NCI-H446 (cell line): ENCODE data around the gene GALNT9.

Experiments used
- DNase-seq, 2 experiments: peaks; one replicate each; lab custom pipeline; 2025; lab: John Stamatoyannopoulos, UW

Gene GALNT9

GRCh38 chr12:132292328-132293319 is 36.8 kb downstream of the GALNT9 start:
- no peak for DNase-seq

DNA sequence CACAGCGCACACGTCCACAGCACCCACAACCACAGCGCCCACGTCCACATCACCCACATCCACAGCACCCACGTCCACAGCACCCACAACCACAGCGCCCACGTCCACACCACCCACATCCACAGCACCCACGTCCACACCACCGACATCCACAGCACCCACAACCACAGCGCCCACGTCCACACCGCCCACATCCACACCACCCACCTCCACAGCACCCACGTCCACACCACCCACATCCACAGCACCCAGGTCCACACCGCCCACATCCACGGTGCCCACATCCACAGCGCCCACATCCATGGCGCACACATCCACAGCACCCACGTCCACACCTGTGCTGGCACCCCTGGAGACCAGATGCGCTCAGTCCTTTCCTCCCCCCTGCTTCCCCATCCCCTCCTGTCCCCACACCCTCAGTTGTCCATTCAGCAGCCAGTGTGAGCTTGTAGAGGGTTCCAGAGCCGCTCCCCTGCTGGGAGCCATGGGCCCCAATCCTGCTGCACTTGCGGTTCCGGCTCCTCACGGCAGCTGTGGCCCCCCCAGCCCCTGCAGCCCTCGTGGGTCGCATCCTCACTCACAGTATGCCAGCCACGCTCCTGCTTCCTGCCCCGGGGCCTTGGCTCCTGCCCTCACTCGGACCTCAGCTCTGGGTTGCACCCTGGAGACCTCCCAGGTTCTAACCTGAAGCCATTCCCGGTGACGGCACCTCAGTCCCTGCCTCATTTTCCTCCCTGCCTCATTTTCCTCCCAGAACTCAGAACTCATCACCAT is 37.8 kb downstream of the GALNT9 start:
- no peak for DNase-seq

- DNase-seq, result no peak
Measured at GRCh38 chr12:132290203-132290540, 39.2 kb downstream of the GALNT9 start.

- no peak for DNase-seq
Measured at GRCh38 chr12:132289356-132290202, 39.8 kb downstream of the GALNT9 start.

- no peak for DNase-seq
Measured at GRCh38 chr12:132288516-132289215, 40.7 kb downstream of the GALNT9 start.

DNA sequence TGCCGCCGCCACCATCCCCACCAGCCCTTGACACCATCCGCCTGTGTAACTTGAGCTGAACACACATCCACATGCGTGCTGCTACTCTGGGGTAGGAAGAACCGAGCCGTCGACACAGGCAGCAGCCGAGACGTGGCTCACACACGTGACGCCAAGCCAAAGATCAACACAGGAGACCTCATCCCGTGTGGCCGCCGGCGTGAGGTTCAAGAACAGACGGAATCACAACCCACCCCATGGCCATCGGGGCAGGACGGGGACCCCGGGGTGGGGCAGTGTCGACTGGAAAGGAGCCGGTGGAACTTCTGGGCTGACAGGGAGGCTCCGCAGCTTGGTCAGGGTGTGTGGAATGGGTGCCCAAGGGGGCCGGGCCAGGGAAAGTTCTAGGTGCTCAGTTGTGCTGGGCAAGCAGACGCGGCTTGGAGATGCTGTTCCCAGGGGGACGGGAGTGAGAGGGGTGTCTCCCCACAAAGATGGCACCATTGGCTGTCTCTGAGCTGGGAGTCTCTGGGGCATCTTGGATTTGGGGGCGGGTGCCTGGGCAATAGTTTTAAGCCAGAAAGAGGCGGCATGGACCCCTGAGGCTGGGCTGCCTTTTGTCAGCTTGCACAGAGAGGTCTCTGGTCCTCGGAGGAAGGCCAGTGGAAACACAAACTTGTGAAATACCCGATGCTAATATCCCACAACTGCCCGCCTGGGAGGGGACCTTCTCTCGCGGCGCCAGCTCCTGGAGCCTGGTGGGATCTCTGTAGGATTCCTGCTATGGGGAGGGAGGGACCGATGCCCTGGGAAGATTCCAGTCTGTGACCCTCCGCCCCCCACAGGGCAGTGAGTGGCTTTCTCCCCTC is 41.8 kb downstream of the GALNT9 start:
- no peak for DNase-seq

DNA sequence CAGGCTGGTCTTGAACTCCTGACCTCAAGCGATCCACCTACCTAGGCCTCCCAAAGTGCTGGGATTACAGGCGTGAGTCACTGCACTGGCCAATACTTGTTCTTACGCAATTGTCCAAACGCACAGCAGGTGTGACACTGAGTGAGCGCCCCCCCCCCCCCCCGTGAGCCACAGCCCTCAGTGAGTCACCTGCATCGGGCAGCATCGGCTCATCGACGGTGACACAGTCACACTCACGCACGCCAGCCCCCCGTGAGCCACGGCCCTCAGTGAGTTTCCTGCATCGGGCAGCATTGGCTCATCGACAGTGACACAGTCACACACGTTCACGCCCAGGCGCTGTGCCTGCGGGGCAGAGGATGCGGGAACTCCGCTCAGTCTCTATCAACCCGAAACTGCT is 42.5 kb downstream of the GALNT9 start:
- DNase-seq, result no peak

DNA sequence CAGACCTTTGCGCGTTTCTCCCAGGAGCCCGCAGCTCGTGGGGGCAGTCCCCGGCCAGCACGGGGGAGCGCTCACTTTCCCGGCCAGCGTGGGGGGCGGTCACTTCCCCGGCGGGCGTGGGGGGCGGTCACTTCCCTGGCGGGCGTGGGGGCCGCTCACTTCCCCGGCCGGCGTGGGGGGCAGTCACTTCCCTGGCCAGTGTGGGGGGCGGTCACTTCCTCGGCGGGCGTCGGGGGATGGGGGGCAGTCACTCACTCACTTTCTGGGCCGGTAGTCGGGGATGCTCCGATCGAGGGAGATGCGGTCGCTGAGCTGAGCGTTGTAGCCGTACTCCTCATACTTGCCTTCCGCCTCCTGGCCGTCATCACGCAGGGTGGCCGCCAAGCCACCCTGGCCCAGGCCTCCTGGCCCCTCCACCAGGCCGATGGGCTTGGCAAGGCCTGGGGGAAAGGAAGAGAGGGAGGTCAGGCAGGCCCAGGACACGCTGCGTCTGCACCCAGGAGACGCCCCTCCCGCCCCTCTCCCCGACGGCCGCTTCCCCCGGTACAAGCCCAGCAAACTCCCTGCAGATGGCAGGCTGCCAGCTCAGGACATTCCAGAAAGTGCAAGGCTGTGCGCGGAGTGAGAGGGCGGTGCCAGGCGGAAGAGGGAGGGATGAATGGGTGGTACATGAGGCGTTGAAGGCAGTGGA is 43.3 kb downstream of the GALNT9 start:
- DNase-seq, result peak in 1 of 2 experiments; percentile 4

DNA sequence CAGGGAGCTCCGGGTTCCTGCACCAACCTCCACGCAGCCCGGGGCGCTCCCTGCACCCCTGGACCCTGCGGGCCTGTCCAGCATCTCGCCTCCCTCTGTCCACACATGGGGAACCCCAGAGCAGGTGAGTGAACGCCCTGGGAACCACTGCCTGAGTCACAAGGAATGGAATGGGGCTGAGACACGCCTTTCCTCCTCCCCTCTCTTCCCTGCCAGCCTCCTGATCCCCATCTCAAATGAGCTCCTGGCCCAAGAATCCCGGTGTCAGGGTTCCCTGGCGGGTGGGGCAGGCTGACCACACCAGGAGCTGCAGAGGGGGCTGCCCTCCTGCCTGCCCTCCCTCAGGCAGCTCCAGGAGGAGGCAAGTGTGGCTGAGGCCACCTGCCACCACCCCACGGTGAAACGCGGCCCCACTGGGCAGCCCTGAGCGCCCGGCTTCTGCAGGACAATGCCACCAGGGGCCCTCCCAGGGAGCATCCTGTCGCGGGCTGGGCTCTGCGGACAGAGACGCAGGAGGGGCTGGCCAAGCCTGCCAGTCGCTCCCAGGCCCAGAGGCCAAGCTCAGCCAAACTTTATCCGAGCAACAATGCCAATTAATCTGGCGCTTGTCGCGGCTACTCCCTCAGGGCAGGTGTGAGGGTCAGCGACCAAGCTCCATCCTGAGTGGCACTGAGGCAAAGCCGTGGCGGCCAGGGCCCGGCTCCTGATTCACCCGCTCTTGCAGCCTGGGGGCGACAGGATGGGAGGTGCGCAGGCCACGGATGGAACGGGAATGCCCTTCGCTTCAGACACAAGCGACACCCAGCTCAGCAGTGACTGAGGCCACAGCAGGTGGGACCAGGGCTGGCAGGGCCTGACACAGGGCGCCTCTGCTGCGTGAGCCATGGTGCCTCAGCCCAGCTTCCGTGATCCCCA is 44.3 kb downstream of the GALNT9 start:
- DNase-seq, result no peak

- no peak for DNase-seq
Measured at GRCh38 chr12:132284071-132284826, 45.1 kb downstream of the GALNT9 start.

DNA sequence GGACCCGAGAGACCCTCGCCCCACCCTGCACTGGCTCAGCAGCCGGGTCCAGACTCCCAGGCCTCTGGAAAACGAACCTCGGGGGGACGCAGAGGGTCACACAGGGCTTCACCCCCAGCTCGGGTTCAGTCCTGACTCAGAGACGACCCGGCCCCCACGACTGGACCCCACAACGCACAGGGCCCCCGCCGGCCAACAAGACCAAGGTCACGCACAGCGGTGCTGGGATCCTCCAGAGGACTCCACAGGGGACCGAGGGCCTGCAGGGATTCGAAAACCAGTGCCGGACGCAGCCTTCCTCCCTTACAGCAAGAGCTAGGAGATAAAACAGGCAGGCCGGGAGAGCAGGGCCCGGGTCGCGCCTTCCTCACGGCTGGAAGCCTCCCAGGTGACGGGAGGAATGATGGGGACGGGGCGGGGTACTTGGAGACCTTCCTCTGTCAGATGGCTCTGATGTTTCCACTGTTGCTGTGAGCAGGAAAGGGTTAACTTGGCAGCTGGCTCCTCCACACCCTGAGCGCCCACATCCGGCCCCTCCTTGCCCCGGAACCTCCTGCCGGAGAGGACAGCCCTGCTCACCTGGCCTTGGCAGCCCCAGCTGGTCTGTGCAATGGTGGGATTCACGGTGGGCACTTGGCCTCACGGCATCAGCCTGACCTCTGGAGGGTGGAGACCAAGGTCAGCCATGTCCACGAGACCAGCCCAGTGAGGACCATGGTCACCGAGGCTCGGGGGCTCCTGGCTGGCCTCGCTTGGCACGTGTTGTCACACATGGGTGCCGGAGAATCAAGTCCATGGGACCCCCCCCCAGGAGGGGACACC is 46.2 kb downstream of the GALNT9 start:
- DNase-seq, result no peak

GRCh38 chr12:132282031-132282949 is 47.1 kb downstream of the GALNT9 start:
- no peak for DNase-seq

GRCh38 chr12:132281038-132281437 is 48.4 kb downstream of the GALNT9 start:
- DNase-seq, result no peak

DNA sequence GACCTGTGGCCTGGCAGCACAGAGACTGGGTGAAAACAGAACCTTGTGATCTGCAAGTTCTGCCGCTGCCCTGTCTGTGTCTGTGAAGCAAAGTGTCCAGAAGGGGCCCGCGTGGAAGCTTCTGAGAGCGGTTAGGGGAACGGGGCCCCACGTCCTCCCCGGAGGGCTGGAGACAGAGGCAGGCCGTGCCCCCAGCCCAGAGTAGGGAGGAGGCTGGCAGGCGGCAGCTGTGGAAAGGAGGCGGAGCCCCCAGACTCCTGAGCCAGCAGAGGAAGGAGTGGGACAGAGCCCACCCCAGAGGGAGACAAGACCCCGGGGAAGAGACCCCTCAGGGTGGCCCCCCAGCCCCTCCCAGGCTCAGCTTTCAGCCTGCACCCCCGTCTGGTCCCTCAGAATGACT is 49.0 kb downstream of the GALNT9 start:
- no peak for DNase-seq

DNA sequence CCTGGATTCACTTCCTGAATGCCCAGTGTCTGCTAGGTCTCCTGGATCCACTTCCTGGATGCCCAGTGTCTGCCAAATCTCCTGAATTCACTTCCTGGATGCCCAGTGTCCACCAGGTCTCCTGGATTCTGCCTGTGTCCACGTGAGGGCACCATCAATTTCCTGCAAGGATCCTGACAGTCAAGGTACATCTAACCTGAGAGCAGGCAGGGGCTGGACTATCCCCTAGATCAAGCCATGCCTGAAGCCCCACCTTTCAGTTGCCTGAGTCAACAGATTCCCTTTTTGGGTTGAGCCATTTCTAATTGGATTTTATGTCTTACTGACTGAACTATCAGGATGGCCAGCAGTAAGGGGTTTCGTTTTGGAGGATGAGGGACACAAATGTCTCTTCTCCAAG is 49.5 kb downstream of the GALNT9 start:
- DNase-seq, result no peak
